ENCODE data around the gene NDUFA5.
A peak's percentile ranks its signal among the peaks of the same experiment; 100 is the strongest.

The NDUFA5 gene

GRCh38 chr7:123557398-123558288 lies at the start of gene NDUFA5:
Gene NDUFA5, minus strand, starts transcription at chr7:123557818. Its CDS starts 23 bp downstream, at chr7:123557795.
- DNase-seq: peak; percentile 99

GRCh38 chr7:123604739-123605138 lies 47.1 kb upstream of the NDUFA5 start:
- DNase-seq: no peak

- no peak for DNase-seq
Measured at GRCh38 chr7:123602648-123603047, 45.0 kb upstream of the NDUFA5 start.

GRCh38 chr7:123601530-123601929 lies 43.9 kb upstream of the NDUFA5 start, which contains the start of gene ASB15:
Gene ASB15, plus strand, starts transcription at chr7:123601821. Its CDS starts 12,682 bp downstream, at chr7:123614503.
- no peak for DNase-seq

GRCh38 chr7:123600876-123601275 lies 43.3 kb upstream of the NDUFA5 start:
- no peak for DNase-seq

GRCh38 chr7:123599766-123600165 lies 42.1 kb upstream of the NDUFA5 start:
- DNase-seq: no peak

- DNase-seq: no peak
Measured at GRCh38 chr7:123598657-123599056, 41.0 kb upstream of the NDUFA5 start.

- DNase-seq: peak; percentile 90
Measured at GRCh38 chr7:123594813-123595241, 37.2 kb upstream of the NDUFA5 start.

GRCh38 chr7:123588376-123588775 lies 30.8 kb upstream of the NDUFA5 start:
- DNase-seq: no peak

- no peak for DNase-seq
Measured at GRCh38 chr7:123583821-123584220, 26.2 kb upstream of the NDUFA5 start.

GRCh38 chr7:123581162-123581459 lies 23.5 kb upstream of the NDUFA5 start:
- no peak for DNase-seq

- peak; percentile 57 for DNase-seq
Measured at GRCh38 chr7:123580406-123581161, 23.0 kb upstream of the NDUFA5 start.

- DNase-seq: no peak
Measured at GRCh38 chr7:123579416-123579815, 21.8 kb upstream of the NDUFA5 start.

GRCh38 chr7:123573896-123574467 lies 16.4 kb upstream of the NDUFA5 start:
- DNase-seq: no peak

- no peak for DNase-seq
Measured at GRCh38 chr7:123573341-123573740, 15.7 kb upstream of the NDUFA5 start.

GRCh38 chr7:123571684-123572083 lies 14.1 kb upstream of the NDUFA5 start:
- no peak for DNase-seq

GRCh38 chr7:123571187-123571586 lies 13.6 kb upstream of the NDUFA5 start:
- DNase-seq: no peak

GRCh38 chr7:123570390-123571182 lies 13.0 kb upstream of the NDUFA5 start:
- DNase-seq: no peak

GRCh38 chr7:123569352-123570010 lies 11.9 kb upstream of the NDUFA5 start:
- DNase-seq: no peak

- no peak for DNase-seq
Measured at GRCh38 chr7:123562121-123562520, 4.5 kb upstream of the NDUFA5 start.

- no peak for DNase-seq
Measured at GRCh38 chr7:123558289-123558874, 764 bp upstream of the NDUFA5 start.

- no peak for DNase-seq
Measured at GRCh38 chr7:123557016-123557397, 611 bp downstream of the NDUFA5 start.

All from NCI-H2227 treated with DMSO at 0.1 percent for 48 hours (cell line).